ENCODE data around the gene PHACTR2.
"Not testable (repeated sequence)": the region's sequence is repeated elsewhere in the genome, so short reads cannot be mapped to it uniquely, and the experiment has no call there.

Gene PHACTR2

DNA sequence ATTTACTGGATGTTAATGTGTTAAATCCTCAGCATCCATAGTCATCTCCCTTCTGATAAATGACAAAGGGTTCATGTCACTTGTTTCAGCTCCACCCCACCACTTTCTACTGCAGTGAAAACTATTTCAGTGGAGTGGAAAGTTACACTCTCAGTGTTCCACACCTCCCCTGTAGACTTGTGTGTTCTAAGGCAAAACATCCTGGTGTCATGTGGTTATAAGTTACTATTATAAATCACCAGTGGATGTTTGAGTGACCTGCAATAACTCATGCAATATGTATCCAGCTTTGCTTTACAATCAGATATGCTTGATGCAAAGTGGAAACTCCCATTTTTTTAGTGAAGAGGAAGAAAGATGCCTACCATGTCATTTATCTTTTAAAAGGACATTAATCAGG is 83.3 kb downstream of the PHACTR2 start:
- intact Hi-C loops (cut with micrococcal nuclease), result no loop called here
- no peaks in the 10 kb centered on the region for H3K9me3 Mint-ChIP-seq
- no peaks in the 10 kb centered on the region for H3K27me3 Mint-ChIP-seq
- H3K4me3 Mint-ChIP-seq, result no peak overlapping the region
- H3K27ac Mint-ChIP-seq, result no peak overlapping the region
- peaks cover 10% of the 10 kb centered on the region for H3K4me1 Mint-ChIP-seq (ENCODE audit: low read depth)
- H3K36me3 Mint-ChIP-seq (ENCODE audit: low read depth), result peaks cover 60% of the 10 kb centered on the region

DNA sequence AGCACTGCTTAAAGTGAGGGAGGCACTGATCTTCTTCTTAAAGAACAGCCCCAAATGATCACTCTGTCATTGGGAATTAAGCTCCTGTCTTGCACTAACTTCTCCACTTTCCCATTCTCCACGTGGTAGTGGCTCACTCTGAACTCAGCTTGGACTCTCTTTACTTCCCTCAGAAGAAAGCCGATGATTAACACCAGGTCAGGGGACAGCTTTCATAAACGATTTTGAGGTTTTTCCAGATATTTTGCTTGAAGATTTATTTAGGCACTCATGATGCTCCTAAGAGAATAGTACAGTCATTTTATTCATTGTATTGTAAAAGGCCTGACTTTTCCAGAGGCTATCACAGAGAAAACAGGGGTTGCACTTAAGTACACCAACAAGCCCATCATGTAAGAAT is 84.4 kb downstream of the PHACTR2 start:
- no peak overlapping the region for H3K27ac Mint-ChIP-seq
- H3K27me3 Mint-ChIP-seq, result no peaks in the 10 kb centered on the region
- peaks cover 10% of the 10 kb centered on the region for H3K4me1 Mint-ChIP-seq (ENCODE audit: low read depth)
- intact Hi-C loops (cut with micrococcal nuclease), result no loop called here
- peaks cover 67% of the 10 kb centered on the region for H3K36me3 Mint-ChIP-seq (ENCODE audit: low read depth)
- no peak overlapping the region for H3K4me3 Mint-ChIP-seq
- no peaks in the 10 kb centered on the region for H3K9me3 Mint-ChIP-seq

DNA sequence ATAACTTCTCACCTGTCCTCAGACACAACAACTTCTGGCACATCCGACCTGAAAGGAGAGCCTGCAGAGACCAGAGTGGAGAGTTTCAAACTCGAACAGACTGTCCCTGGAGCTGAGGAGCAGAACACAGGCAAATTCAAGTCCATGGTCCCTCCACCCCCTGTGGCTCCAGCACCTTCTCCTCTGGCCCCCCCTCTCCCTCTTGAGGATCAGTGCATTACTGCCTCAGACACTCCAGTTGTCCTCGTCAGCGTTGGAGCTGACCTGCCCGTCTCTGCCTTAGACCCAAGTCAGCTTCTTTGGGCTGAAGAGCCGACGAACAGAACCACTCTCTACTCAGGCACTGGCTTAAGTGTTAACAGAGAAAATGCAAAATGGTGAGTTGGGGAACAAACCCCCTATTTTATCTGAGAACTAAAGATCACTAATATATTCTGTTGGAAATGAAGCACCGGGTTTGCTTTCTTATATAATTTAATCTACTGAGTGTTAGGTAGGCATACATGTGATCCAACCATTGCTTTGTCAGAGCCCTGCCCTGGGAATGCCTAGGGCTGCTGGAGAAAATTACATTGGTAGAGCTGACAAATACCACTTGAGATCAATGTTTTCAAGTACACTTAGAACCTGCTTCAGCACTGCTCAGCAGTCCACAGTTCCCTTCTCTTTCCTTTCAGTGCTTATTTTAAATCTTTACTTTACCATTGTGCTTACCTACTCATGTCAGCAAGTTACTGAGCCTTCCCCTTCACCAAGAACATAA is 87.8 kb downstream of the PHACTR2 start:
- Mint-ChIP-seq H3K9me3 (no peaks in the 10 kb centered on the region), H3K36me3 (ENCODE audit: low read depth) (peaks cover 76% of the 10 kb centered on the region), H3K4me3 (no peak overlapping the region), H3K4me1 (ENCODE audit: low read depth) (no peaks in the 10 kb centered on the region), H3K27me3 (no peaks in the 10 kb centered on the region), H3K27ac (no peak overlapping the region)
- intact Hi-C loops (cut with micrococcal nuclease), result no loop called here

DNA sequence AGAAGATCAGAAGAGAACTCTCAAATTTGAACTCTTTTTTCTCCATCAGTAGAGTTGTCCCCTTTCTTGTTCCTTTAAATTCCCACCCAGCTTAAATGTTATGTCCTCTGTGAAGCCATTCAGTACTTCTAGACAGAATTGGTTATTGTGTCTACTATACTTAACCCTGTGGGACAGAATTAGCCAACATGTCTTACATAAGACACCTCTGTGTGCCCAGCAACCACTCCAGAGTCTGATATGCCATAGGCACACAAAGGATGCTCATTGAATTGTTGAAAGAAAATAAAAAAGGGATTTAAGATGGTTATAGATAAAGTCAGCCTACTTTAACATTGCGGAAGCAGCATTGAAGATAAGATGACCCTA is 88.4 kb downstream of the PHACTR2 start:
- intact Hi-C loops (cut with micrococcal nuclease), result no loop called here
- Mint-ChIP-seq H3K4me3 (no peak overlapping the region), H3K27ac (no peak overlapping the region), H3K9me3 (no peaks in the 10 kb centered on the region), H3K4me1 (ENCODE audit: low read depth) (no peaks in the 10 kb centered on the region), H3K36me3 (ENCODE audit: low read depth) (peaks cover 74% of the 10 kb centered on the region), H3K27me3 (no peaks in the 10 kb centered on the region)

DNA sequence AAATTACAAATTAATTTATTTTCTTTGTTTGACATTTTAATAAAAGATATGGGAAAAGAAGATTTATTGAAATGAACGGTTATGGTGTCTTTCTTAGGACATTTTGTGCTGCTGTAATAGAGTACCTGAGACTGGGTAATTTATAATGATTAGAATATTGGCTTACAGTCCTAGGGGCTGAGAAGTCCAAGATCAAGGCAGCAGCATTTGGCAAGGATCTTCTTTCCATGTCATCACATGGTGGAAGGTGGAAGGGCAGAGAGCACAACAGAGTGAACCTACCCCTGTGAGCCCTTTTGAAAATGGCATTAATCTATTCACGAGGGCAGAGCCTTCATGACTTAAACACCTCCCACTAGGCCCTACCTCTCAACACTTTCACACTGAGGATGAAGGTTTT is 89.7 kb downstream of the PHACTR2 start:
- Mint-ChIP-seq H3K9me3 (no peaks in the 10 kb centered on the region), H3K36me3 (ENCODE audit: low read depth) (peaks cover 75% of the 10 kb centered on the region), H3K27ac (no peak overlapping the region), H3K4me1 (ENCODE audit: low read depth) (peaks cover 5% of the 10 kb centered on the region), H3K27me3 (no peaks in the 10 kb centered on the region), H3K4me3 (no peak overlapping the region)
- intact Hi-C loops (cut with micrococcal nuclease), result no loop called here

DNA sequence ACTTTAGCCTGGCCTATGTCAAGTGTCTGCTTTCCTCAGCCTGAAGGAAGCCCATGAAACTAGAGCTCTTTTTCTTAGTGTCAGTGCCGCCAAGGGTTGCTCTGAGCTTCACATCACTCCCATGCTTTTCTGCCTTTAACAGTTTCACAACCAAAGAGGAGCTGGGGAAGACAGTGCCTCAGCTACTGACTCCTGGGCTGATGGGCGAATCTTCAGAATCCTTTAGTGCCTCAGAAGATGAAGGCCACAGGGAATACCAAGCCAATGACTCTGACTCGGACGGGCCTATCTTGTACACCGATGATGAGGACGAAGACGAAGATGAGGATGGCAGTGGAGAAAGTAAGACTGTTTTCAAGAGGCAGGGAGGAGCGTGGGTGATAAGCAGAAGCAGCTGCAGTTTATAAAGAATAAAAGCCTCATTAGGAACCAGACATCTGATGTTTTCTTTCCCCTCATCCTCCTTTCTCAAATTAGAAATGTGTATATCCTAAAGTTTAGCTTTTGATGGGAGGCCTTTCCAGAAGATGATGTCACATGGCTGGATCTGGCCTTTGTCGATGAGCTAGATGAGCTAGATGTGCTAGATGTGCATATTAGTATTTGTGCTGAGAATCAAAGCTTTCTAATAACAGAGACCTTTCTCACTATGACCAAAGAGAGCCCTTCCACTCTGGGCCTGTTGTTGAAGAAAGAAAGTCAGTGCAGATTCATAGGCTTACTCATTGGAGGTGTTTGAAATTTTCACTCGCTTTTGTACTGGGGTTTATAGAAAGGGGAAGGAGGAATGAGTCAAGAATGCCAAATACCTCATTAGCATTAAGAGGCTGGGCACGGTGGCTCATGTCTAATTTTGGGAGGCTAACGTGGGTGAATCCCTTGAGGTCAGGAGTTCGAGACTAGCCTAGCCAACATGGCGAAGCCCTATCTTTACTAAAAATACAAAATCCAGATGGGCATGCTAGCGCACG is 94.6 kb downstream of the PHACTR2 start:
- Mint-ChIP-seq H3K9me3 (no peaks in the 10 kb centered on the region), H3K36me3 (ENCODE audit: low read depth) (peaks cover 77% of the 10 kb centered on the region), H3K4me1 (ENCODE audit: low read depth) (peaks cover 17% of the 10 kb centered on the region), H3K27me3 (no peaks in the 10 kb centered on the region), H3K27ac (no peak overlapping the region), H3K4me3 (no peak overlapping the region)
- intact Hi-C loops (cut with micrococcal nuclease), result no loop called here

DNA sequence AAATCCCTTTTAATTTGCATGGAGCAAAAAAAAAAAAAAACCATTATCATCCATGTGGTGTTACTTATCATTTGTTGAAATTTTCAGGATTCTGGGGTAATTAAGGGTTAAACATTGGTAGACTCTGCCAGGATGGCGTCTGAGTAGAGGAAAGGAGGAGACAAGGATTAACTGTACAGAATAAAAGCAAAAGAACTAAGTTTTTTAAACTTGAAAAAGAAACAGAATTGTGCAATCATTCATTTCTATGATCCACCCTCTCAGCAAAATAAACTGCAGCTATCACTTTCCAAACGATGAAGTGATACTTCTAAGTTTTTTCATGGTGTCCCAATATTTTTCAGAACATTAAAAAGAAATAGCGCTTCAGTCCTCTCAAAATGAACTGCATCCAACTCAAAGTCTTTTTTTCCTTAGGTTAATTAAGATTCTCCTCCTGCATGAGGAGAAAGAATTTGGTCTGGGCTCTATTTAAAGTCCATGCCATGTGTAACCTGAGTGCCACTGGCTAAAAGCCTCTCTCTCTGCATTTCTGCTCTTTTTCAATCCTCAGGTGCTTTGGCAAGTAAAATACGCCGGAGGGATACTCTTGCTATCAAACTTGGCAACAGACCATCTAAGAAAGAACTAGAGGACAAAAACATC is 95.9 kb downstream of the PHACTR2 start:
- H3K4me1 Mint-ChIP-seq (ENCODE audit: low read depth), result peaks cover 17% of the 10 kb centered on the region
- H3K4me3 Mint-ChIP-seq, result no peak overlapping the region
- peak overlapping the region; percentile 37 for H3K27ac Mint-ChIP-seq

DNA sequence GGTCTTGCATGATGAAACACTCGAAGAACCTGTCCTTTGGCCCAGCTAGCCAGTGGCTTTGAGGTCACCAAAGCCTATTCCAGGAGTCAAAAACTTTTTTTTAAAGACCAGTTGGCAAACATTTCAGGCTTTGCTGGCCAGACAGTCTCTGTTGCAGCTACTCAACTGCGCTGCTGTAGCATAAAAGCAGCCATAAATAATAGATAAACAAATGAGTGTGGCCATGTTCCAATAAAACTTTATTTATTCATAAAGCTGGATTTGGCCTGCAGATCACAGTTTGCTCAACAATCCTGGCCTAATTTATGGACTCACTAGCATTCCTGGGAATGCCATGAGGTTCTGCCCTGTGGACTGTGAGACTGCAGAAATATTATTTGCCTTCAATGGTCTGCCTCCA is 96.6 kb downstream of the PHACTR2 start:
- H3K27ac Mint-ChIP-seq, result no peak overlapping the region
- peaks cover 79% of the 10 kb centered on the region for H3K36me3 Mint-ChIP-seq (ENCODE audit: low read depth)
- peaks cover 17% of the 10 kb centered on the region for H3K4me1 Mint-ChIP-seq (ENCODE audit: low read depth)
- H3K27me3 Mint-ChIP-seq, result no peaks in the 10 kb centered on the region
- no peak overlapping the region for H3K4me3 Mint-ChIP-seq
- H3K9me3 Mint-ChIP-seq, result no peaks in the 10 kb centered on the region
- intact Hi-C loops (cut with micrococcal nuclease), result no loop called here

More for the DNA sequence above, 95.9 kb downstream of the PHACTR2 start:
- Mint-ChIP-seq H3K27me3 (no peaks in the 10 kb centered on the region), H3K36me3 (ENCODE audit: low read depth) (peaks cover 77% of the 10 kb centered on the region), H3K9me3 (no peaks in the 10 kb centered on the region)
- intact Hi-C loops (cut with micrococcal nuclease), result no loop called here

DNA sequence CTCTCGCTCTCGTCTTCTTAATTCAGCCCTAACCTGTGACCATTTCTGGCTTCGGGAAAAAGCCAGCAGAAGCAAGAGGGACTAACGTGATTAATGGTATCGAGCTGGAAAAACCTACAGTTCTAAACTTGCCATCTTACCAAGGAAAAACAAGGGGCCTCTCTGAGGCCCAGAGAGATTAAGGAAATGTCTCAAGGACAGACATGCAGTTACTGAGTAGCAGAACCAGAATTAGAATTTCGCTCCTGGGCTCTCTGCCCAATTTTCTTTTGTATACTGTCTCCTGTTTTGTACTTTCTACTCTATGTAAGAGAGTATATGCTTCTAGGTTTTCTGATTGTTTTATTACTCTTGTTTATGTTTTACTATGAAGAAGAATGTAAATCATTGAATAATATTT is 97.6 kb downstream of the PHACTR2 start:
- Mint-ChIP-seq H3K27me3 (no peaks in the 10 kb centered on the region), H3K4me1 (ENCODE audit: low read depth) (peaks cover 17% of the 10 kb centered on the region), H3K4me3 (no peak overlapping the region), H3K9me3 (no peaks in the 10 kb centered on the region), H3K36me3 (ENCODE audit: low read depth) (peaks cover 79% of the 10 kb centered on the region), H3K27ac (no peak overlapping the region)
- intact Hi-C loops (cut with micrococcal nuclease), result no loop called here

DNA sequence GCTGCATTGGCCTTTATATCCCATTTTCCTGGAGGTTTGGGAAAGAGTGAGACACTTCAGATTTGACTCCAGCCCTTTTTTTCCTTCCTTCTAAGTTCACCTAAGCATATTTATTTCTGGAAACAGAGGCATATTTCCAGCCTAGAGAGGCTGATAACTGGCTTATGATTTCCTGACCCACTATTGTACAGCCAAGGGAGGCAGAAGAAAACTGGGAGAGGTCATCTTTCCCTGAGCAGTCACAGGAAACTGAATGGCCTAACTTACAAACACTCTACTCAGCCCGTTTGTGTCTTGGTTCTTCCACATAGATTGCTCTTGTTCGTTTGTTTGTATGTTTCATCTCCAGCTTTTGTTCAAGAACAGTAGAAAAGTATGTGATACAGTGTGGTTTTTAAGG is 101.2 kb downstream of the PHACTR2 start:
- Mint-ChIP-seq H3K36me3 (ENCODE audit: low read depth) (peaks cover 73% of the 10 kb centered on the region), H3K4me3 (no peak overlapping the region), H3K4me1 (ENCODE audit: low read depth) (peaks cover 4% of the 10 kb centered on the region), H3K27ac (no peak overlapping the region), H3K9me3 (no peaks in the 10 kb centered on the region), H3K27me3 (no peaks in the 10 kb centered on the region)
- intact Hi-C loops (cut with micrococcal nuclease), result no loop called here

DNA sequence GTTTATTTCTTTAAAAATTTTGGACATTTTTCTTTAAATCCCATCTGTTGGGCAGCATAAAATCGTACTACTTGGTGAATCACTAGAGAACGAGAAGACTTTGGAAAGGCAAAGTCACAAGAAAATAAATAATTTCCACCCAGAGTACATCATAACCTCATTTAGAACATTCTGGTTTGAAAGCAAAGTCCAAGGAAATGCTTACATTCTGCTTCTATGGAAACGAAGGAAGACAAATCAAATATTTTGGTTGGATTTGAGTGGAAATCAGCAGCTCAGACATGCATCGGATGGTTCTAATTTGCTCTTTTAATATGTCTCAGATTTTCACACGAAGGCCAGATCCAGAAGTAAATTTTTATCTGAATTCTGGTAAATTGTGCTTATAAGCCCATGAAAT is 104.7 kb downstream of the PHACTR2 start:
- H3K27me3 Mint-ChIP-seq, result no peaks in the 10 kb centered on the region
- peaks cover 31% of the 10 kb centered on the region for H3K9me3 Mint-ChIP-seq
- intact Hi-C loops (cut with micrococcal nuclease), result no loop called here
- peaks cover 85% of the 10 kb centered on the region for H3K36me3 Mint-ChIP-seq (ENCODE audit: low read depth)
- peaks cover 4% of the 10 kb centered on the region for H3K4me1 Mint-ChIP-seq (ENCODE audit: low read depth)
- H3K4me3 Mint-ChIP-seq, result no peak overlapping the region
- no peak overlapping the region for H3K27ac Mint-ChIP-seq

DNA sequence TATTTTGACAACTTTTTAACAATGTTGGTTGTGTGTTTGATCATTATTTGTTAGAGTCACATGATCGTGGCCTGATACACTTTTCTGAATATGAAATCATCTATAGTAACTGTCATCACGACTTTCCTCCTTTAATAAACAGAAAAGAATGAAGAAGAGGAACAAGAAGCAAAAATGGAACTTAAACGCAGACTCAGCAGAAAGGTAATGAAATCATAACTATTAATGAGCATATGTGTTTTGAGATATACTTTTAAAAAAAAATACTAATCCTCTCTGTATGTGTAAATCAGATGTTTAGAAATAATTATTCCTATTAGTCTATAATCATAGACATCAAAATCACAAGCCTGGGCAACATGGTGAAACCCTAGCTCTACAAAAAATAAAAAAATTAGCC is 105.3 kb downstream of the PHACTR2 start:
- Mint-ChIP-seq H3K36me3 (ENCODE audit: low read depth) (peaks cover 80% of the 10 kb centered on the region), H3K4me3 (no peak overlapping the region), H3K27ac (no peak overlapping the region), H3K27me3 (no peaks in the 10 kb centered on the region), H3K9me3 (peaks cover 31% of the 10 kb centered on the region), H3K4me1 (ENCODE audit: low read depth) (peaks cover 4% of the 10 kb centered on the region)
- intact Hi-C loops (cut with micrococcal nuclease), result no loop called here

DNA sequence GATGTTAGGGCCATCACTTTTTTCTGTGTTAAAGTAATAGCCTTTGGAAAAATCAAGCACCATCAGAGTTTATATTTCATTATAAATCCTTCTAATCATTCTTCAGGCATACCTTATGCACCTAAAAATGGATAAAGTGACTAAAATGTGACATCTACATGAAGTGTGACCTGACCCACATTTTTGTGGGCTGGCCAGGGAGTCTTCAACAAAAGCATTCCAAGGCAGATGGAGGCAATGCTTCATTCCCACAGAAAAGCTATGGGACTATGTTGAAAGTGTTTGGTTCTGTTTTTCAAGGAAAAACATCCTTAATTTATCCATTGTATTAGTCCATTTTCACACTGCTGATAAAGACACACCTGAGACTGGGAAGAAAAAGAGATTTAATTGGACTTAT is 106.6 kb downstream of the PHACTR2 start:
- Mint-ChIP-seq H3K9me3 (peaks cover 31% of the 10 kb centered on the region), H3K27ac (no peak overlapping the region), H3K27me3 (no peaks in the 10 kb centered on the region), H3K4me3 (no peak overlapping the region), H3K36me3 (ENCODE audit: low read depth) (peaks cover 75% of the 10 kb centered on the region), H3K4me1 (ENCODE audit: low read depth) (peaks cover 4% of the 10 kb centered on the region)
- intact Hi-C loops (cut with micrococcal nuclease), result no loop called here

DNA sequence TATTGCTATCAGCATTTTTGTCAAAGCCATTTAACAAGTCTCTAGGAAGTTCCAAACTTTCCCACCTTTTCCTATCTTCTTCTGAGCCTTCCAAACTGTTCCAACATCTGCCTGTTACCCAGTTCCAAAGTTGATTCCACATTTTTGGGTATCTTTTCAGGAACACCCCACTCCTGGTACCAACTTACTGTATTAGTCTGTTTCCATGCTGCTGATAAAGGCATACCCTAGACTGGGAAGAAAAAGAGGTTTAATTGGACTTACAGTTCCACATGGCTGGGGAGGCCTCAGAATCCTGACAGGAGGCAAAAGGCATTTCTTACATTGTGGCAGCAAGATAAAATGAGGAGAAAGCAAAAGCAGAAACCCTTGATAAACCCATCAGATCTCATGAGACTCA is 108.6 kb downstream of the PHACTR2 start:
- intact Hi-C loops (cut with micrococcal nuclease); H3K27me3 Mint-ChIP-seq; H3K4me3 Mint-ChIP-seq; H3K4me1 Mint-ChIP-seq (ENCODE audit: low read depth); H3K27ac Mint-ChIP-seq: not testable (repeated sequence)
- H3K36me3 Mint-ChIP-seq (ENCODE audit: low read depth), result peaks cover 79% of the 10 kb centered on the region
- peaks cover 31% of the 10 kb centered on the region for H3K9me3 Mint-ChIP-seq
